Measurements from ENCODE around the gene ZNF610.

GRCh38 chr19:52297601-52298364, 38.3 kb upstream of the ZNF610 start:
- TF ChIP-seq CTCF (conservative IDR thresholded peaks at IDR 0.05; ENCODE audit: low read depth, low read length) = no peak
- no peak for TF ChIP-seq EZH2 (IDR thresholded peaks at IDR 0.05; ENCODE audit: low read length, unreplicated experiment)
- TF ChIP-seq EZH2phosphoT487 (IDR thresholded peaks at IDR 0.05; ENCODE audit: borderline replicate concordance, low read length) = no peak
